Fibroblast of lung (primary cell): ENCODE results near the gene COL8A2.

Experiments used
- CTCF ChIP-seq, 2 donors: IDR thresholded peaks in 1 of 2; conservative IDR thresholded peaks in 1 of 2; 1 replicate in 1 of 2; 2 replicates in 1 of 2; pipeline ENCODE4 v1.5.1; 2011 to 2012; ENCODE audit warnings: low read length in 2 of 2, control low read depth in 1 of 2, inconsistent platforms in 1 of 2, low read depth in 1 of 2, mild to moderate bottlenecking in 1 of 2
- EZH2 ChIP-seq: IDR thresholded peaks from 2 replicates; pipeline ENCODE4 v1.5.1; 2012; ENCODE audit warnings: low read length, control low read depth, mild to moderate bottlenecking; ENCODE audit errors: missing control alignments

GRCh38 chr1:36150296-36151133, 25.5 kb upstream of the COL8A2 start:
- TF ChIP-seq EZH2 (no peak), CTCF (conservative IDR thresholded peaks at IDR 0.05 in 1 of 2, IDR thresholded peaks at IDR 0.05 in 1 of 2; ENCODE audit: low read depth in 1 of 2, low read length in 2 of 2) (no peak)
